H1 (cell line): ENCODE data around the gene GALNT11. TPM values are rescaled to one million over a fixed set of nuclear protein-coding genes. Genes with fewer than 3 reads are reported as not detected.

Source experiments
- ATF3 ChIP-seq: IDR thresholded peaks from 2 replicates; pipeline ENCODE4 v1.6.1; 2011; ENCODE audit warnings: low read depth, mild to moderate bottlenecking, low read length; ENCODE audit not compliant: insufficient read depth
- BCL11A ChIP-seq, 2 experiments: IDR thresholded peaks; one replicate each; pipeline ENCODE4 v1.6.1; 2011; ENCODE audit warnings: low read depth in 2 of 2, low read length in 2 of 2, mild to moderate bottlenecking in 2 of 2
- CHD7 ChIP-seq: fragments of 300-600 bp; sonication (generic); IDR thresholded peaks from 2 replicates; pipeline ENCODE4 v1.7.1; 2012; ENCODE audit warnings: low read length, moderate library complexity, mild to moderate bottlenecking, inconsistent platforms; ENCODE audit not compliant: insufficient replicate concordance
- EZH2 ChIP-seq: fragments of 200-600 bp; sonication (generic); IDR thresholded peaks from 2 replicates; pipeline ENCODE4 v1.7.1; 2012; ENCODE audit warnings: low read depth, mild to moderate bottlenecking, moderate library complexity, low read length, inconsistent platforms; ENCODE audit not compliant: severe bottlenecking
- JUND ChIP-seq: IDR thresholded peaks from 2 replicates; pipeline ENCODE4 v1.6.1; 2011; ENCODE audit warnings: mild to moderate bottlenecking, improper control_type of control experiment, low read length
- POLR2A ChIP-seq, 2 experiments: IDR thresholded peaks; 1 replicate in 1 of 2; 2 replicates in 1 of 2; pipeline ENCODE4 v1.6.1; 2011; ENCODE audit warnings: low read depth in 2 of 2, low read length in 2 of 2, mild to moderate bottlenecking in 2 of 2; ENCODE audit errors: control extremely low read depth in 1 of 2
- RAD21 ChIP-seq, 2 experiments: IDR thresholded peaks in 1 of 2; conservative IDR thresholded peaks in 1 of 2; 2 replicates each; pipeline ENCODE4 v1.6.1; 2011; ENCODE audit warnings: low read depth in 2 of 2, low read length in 2 of 2, improper control_type of control experiment in 1 of 2, inconsistent platforms in 1 of 2, mild to moderate bottlenecking in 1 of 2, moderate library complexity in 1 of 2
- SAP30 ChIP-seq: fragments of 300-600 bp; sonication (generic); IDR thresholded peaks from 2 replicates; pipeline ENCODE4 v1.7.1; 2012; ENCODE audit warnings: low read length, moderate library complexity, mild to moderate bottlenecking, inconsistent platforms; ENCODE audit not compliant: insufficient read depth, insufficient replicate concordance
- SIRT6 ChIP-seq: IDR thresholded peaks from one replicate; pipeline ENCODE4 v1.7.1; 2012; ENCODE audit warnings: low read length, inconsistent platforms
- SP2 ChIP-seq: IDR thresholded peaks from 2 replicates; pipeline ENCODE4 v1.6.1; 2012; ENCODE audit warnings: mild to moderate bottlenecking, low read length, inconsistent platforms
- polyA plus RNA-seq, 7 experiments: library from polyadenylated mRNA; depleted of rRNA in 3 of 7; stranded (reverse) in 5 of 7; unstranded in 2 of 7; fragments of >200 nt in 5 of 7; fragments of 200-250 nt in 2 of 7; gene quantifications; 1 replicate in 5 of 7; 2 replicates in 1 of 7; 4 replicates in 1 of 7; pipeline versions ENCODE4 v1.2.1 to v1.2.3, GENCODE V29; 2011 to 2013; ENCODE audit warnings: missing spikeins in 2 of 7, mixed read lengths in 2 of 7
- total RNA-seq: library from RNA; stranded (reverse); fragmentation: NEBNext Ultra II Directional; extraction: Animal tissue kit (Norgen Biotek cat#: 25700); gene quantifications from 2 replicates; pipeline ENCODE4 v1.2.1, GENCODE V29; 2021

GALNT11 gene
- total and polyA plus RNA-seq, 2 of the 8 experiments (the other 6 are each of a cell fraction or from before 2014, with no cell fraction given) = 20.5 to 23.2 TPM

GRCh38 chr7:152016947-152017346, 8.5 kb upstream of the GALNT11 start (continued):
- TF ChIP-seq CHD7 (no peak), RAD21 (IDR thresholded peaks at IDR 0.05 in 1 of 2, conservative IDR thresholded peaks at IDR 0.05 in 1 of 2; ENCODE audit: low read depth in 2 of 2, low read length in 2 of 2) (no peak), ATF3 (no peak), SP2 (no peak), EZH2 (no peak), BCL11A (IDR thresholded peaks at IDR 0.05; ENCODE audit: low read depth in 2 of 2, low read length in 2 of 2) (no peak), SIRT6 (no peak), SAP30 (no peak), JUND (no peak), POLR2A (IDR thresholded peaks at IDR 0.05; ENCODE audit: control extremely low read depth in 1 of 2, low read depth in 2 of 2, low read length in 2 of 2) (no peak)
- TF ChIP-seq, all 59 proteins: peak for 0
